Measurements from ENCODE around the gene NT5M.

The NT5M gene

GRCh38 chr17:17384291-17384615, 81.1 kb downstream of the NT5M start:
- Histone ChIP-seq H3K27me3 (peaks cover 0 to 72% of the 10 kb centered on the region in 2 donors), H3K36me3 (no peaks in the 10 kb centered on the region), H3K4me3 (no peak overlapping the region), H3K9me3 (no peaks in the 10 kb centered on the region), H3K4me1 (no peaks in the 10 kb centered on the region), H3K27ac (no peak overlapping the region)
- TF ChIP-seq CTCF (IDR thresholded peaks at IDR 0.05): no peak
- DNase-seq: no peak
- intact Hi-C loops (cut with DNase I; ENCODE audit: low total_unique reads): no loop called here

- H3K27me3 ChIP-seq: peaks cover 0 to 69% of the 10 kb centered on the region in 2 donors
- no peaks in the 10 kb centered on the region for H3K4me1 ChIP-seq
- no peak for DNase-seq
- H3K36me3 ChIP-seq: no peaks in the 10 kb centered on the region
- intact Hi-C loops (cut with DNase I; ENCODE audit: low total_unique reads): no loop called here
- TF ChIP-seq CTCF (IDR thresholded peaks at IDR 0.05): no peak
- H3K9me3 ChIP-seq: no peaks in the 10 kb centered on the region
- no peak overlapping the region for H3K4me3 ChIP-seq
- H3K27ac ChIP-seq: no peak overlapping the region
Observed at GRCh38 chr17:17384961-17385360, 81.8 kb downstream of the NT5M start.

- peaks cover 0 to 65% of the 10 kb centered on the region in 2 donors for H3K27me3 ChIP-seq
- no peaks in the 10 kb centered on the region for H3K9me3 ChIP-seq
- no peak overlapping the region for H3K27ac ChIP-seq
- H3K4me1 ChIP-seq: no peaks in the 10 kb centered on the region
- no peaks in the 10 kb centered on the region for H3K36me3 ChIP-seq
- no peak for DNase-seq
- no peak overlapping the region for H3K4me3 ChIP-seq
- no peak for TF ChIP-seq CTCF (IDR thresholded peaks at IDR 0.05)
- intact Hi-C loops (cut with DNase I; ENCODE audit: low total_unique reads): no loop called here
Observed at GRCh38 chr17:17385491-17385890, 82.3 kb downstream of the NT5M start.

- Histone ChIP-seq H3K27me3 (peaks cover 0 to 57% of the 10 kb centered on the region in 2 donors), H3K4me3 (no peak overlapping the region), H3K36me3 (no peaks in the 10 kb centered on the region), H3K27ac (no peak overlapping the region), H3K4me1 (no peaks in the 10 kb centered on the region), H3K9me3 (no peaks in the 10 kb centered on the region)
- intact Hi-C loops (cut with DNase I; ENCODE audit: low total_unique reads): no loop called here
- TF ChIP-seq CTCF (IDR thresholded peaks at IDR 0.05): no peak
- no peak for DNase-seq
Observed at GRCh38 chr17:17386094-17386800, 83.1 kb downstream of the NT5M start.

- Histone ChIP-seq H3K4me1 (no peaks in the 10 kb centered on the region), H3K9me3 (no peaks in the 10 kb centered on the region), H3K4me3 (no peak overlapping the region), H3K27ac (no peak overlapping the region), H3K36me3 (no peaks in the 10 kb centered on the region), H3K27me3 (peaks cover 0 to 53% of the 10 kb centered on the region in 2 donors)
- no peak for TF ChIP-seq CTCF (IDR thresholded peaks at IDR 0.05)
- intact Hi-C loops (cut with DNase I; ENCODE audit: low total_unique reads): no loop called here
- DNase-seq: no peak
Observed at GRCh38 chr17:17387017-17387497, 83.9 kb downstream of the NT5M start.
